ENCODE results near the gene HYAL4. TPM values are rescaled to one million over a fixed set of nuclear protein-coding genes. Genes with fewer than 3 reads are reported as not detected.

HYAL4 gene, protein sequence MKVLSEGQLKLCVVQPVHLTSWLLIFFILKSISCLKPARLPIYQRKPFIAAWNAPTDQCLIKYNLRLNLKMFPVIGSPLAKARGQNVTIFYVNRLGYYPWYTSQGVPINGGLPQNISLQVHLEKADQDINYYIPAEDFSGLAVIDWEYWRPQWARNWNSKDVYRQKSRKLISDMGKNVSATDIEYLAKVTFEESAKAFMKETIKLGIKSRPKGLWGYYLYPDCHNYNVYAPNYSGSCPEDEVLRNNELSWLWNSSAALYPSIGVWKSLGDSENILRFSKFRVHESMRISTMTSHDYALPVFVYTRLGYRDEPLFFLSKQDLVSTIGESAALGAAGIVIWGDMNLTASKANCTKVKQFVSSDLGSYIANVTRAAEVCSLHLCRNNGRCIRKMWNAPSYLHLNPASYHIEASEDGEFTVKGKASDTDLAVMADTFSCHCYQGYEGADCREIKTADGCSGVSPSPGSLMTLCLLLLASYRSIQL
- 0.64 TPM in 1 of 2 replicates, not detected in the other for polyA plus RNA-seq
- polyA minus RNA-seq, result not detected in 2 replicates

DNA sequence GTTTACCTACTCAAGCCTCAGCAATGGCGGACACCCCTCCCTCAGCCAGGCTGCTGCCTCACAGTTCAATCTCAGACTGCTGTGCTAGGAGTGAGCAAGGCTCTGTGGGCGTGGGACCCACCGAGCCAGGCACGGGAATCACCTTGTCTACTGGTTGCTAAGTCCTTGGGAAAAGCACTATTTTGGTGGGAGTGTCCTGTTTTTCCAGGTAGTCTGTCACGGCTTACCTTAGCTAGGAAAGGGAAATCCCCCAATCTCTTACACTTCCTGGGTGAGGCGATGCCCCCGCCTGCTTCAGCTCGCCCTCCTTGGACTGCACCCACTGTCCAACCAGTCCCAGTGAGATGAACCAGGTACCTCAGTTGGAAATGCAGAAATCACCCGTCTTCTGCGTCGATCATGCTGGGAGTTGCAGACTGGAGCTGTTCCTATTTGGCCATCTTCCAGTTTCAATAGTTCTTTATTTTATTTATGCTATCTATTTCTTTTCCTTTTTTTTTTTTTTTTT, at the start of gene HYAL4:
Gene HYAL4, plus strand, starts transcription at position 458 of the 508 bp plus-strand sequence. CDS start 23,105 bp downstream, outside the sequence.
- Histone ChIP-seq H3K79me2 (replicated peaks; ENCODE audit: insufficient read depth, low read length) (no peaks in the 10 kb centered on the region), H4K20me1 (ENCODE audit: insufficient read depth) (no peaks in the 10 kb centered on the region), H3K9me3 (ENCODE audit: low read length) (no peaks in the 10 kb centered on the region), H3F3A (ENCODE audit: insufficient read depth, low read length, poor library complexity, severe bottlenecking) (no peaks in the 10 kb centered on the region), H3K4me2 (ENCODE audit: low read length) (no peak within 1 kb of the TSS), H3K4me3 (ENCODE audit: low read length) (no peak within 1 kb of the TSS), H3K36me3 (ENCODE audit: insufficient read depth, low read length) (no peaks in the 10 kb centered on the region), H3K9me2 (ENCODE audit: insufficient read depth, low read length) (no peaks in the 10 kb centered on the region), H3K27ac (ENCODE audit: low read length) (no peak within 1 kb of the TSS), H3K9ac (ENCODE audit: low read length) (no peak within 1 kb of the TSS), H3K27me3 (ENCODE audit: insufficient read depth, low read depth, low read length) (no peaks in the 10 kb centered on the region), H2AFZ (ENCODE audit: low read depth, low read length) (no peak within 1 kb of the TSS)
- TF ChIP-seq EZH2 (IDR thresholded peaks at IDR 0.05; ENCODE audit: borderline replicate concordance, insufficient read depth, low read length, poor library complexity, severe bottlenecking) (no peak), EP300 (conservative IDR thresholded peaks at IDR 0.05; ENCODE audit: poor library complexity, severe bottlenecking) (no peak), MXI1 (conservative IDR thresholded peaks at IDR 0.05; ENCODE audit: poor library complexity, severe bottlenecking) (no peak), POLR2AphosphoS5 (IDR thresholded peaks at IDR 0.05) (no peak)
- TF ChIP-seq, protein P1, sequence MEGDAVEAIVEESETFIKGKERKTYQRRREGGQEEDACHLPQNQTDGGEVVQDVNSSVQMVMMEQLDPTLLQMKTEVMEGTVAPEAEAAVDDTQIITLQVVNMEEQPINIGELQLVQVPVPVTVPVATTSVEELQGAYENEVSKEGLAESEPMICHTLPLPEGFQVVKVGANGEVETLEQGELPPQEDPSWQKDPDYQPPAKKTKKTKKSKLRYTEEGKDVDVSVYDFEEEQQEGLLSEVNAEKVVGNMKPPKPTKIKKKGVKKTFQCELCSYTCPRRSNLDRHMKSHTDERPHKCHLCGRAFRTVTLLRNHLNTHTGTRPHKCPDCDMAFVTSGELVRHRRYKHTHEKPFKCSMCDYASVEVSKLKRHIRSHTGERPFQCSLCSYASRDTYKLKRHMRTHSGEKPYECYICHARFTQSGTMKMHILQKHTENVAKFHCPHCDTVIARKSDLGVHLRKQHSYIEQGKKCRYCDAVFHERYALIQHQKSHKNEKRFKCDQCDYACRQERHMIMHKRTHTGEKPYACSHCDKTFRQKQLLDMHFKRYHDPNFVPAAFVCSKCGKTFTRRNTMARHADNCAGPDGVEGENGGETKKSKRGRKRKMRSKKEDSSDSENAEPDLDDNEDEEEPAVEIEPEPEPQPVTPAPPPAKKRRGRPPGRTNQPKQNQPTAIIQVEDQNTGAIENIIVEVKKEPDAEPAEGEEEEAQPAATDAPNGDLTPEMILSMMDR (IDR thresholded peaks at IDR 0.05; ENCODE audit: poor library complexity, severe bottlenecking), result no peak

DNA sequence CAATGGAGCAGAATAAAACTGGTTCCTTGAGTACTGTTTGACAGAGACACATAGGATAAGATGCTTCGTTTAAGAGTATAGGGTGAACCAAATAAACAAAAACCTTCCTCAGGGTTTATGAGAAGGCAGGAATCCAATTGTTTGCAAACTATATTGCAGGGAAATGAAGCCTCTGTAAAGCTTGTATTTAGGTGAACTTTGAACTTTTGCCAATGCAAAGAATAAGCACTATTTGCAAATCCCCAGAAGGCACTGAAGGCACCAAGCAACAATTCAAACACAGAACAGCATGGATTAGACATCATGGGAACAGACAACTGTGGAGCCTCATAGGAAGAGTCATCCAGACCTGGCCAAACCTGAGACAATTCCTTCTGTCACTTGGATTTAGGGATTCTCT, 49.1 kb upstream of the HYAL4 start:
- Histone ChIP-seq H2AFZ (ENCODE audit: low read depth, low read length) (no peak overlapping the region), H3K79me2 (replicated peaks; ENCODE audit: insufficient read depth, low read length) (no peaks in the 10 kb centered on the region), H4K20me1 (ENCODE audit: insufficient read depth) (no peaks in the 10 kb centered on the region), H3K9me3 (ENCODE audit: low read length) (no peaks in the 10 kb centered on the region), H3K4me3 (ENCODE audit: low read length) (no peak overlapping the region), H3K9me2 (ENCODE audit: insufficient read depth, low read length) (no peaks in the 10 kb centered on the region), H3K27me3 (ENCODE audit: insufficient read depth, low read depth, low read length) (no peaks in the 10 kb centered on the region), H3F3A (ENCODE audit: insufficient read depth, low read length, poor library complexity, severe bottlenecking) (no peaks in the 10 kb centered on the region), H3K36me3 (ENCODE audit: insufficient read depth, low read length) (no peaks in the 10 kb centered on the region), H3K9ac (ENCODE audit: low read length) (no peak overlapping the region), H3K27ac (ENCODE audit: low read length) (no peak overlapping the region), H3K4me2 (ENCODE audit: low read length) (no peak overlapping the region)
- TF ChIP-seq, protein P1 (IDR thresholded peaks at IDR 0.05; ENCODE audit: poor library complexity, severe bottlenecking), result no peak
- TF ChIP-seq POLR2AphosphoS5 (IDR thresholded peaks at IDR 0.05) (no peak), EZH2 (IDR thresholded peaks at IDR 0.05; ENCODE audit: borderline replicate concordance, insufficient read depth, low read length, poor library complexity, severe bottlenecking) (no peak), TAF1 (IDR thresholded peaks at IDR 0.05; ENCODE audit: low read depth) (no peak)

DNA sequence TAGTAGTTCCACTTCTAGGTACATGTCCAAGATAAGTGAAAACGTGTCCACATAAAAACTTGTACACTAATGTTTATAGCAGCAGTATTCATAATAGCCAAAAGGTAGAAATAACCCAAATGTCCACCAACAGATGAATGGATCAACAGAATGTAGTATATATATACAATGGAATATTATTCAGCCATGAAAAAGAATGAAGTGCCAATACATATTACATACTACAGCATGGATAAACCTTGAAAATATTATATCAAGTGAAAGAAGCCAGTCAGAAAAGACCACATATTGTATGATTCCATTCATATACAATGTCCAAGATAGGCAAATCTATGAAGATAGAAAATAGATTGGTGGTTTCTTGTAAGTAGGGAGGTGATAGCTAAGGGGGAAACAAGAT, 48.4 kb upstream of the HYAL4 start:
- Histone ChIP-seq H3K9ac (ENCODE audit: low read length) (no peak overlapping the region), H3F3A (ENCODE audit: insufficient read depth, low read length, poor library complexity, severe bottlenecking) (no peaks in the 10 kb centered on the region), H3K36me3 (ENCODE audit: insufficient read depth, low read length) (no peaks in the 10 kb centered on the region), H3K9me3 (ENCODE audit: low read length) (no peaks in the 10 kb centered on the region), H3K9me2 (ENCODE audit: insufficient read depth, low read length) (no peaks in the 10 kb centered on the region), H2AFZ (ENCODE audit: low read depth, low read length) (no peak overlapping the region), H3K4me2 (ENCODE audit: low read length) (no peak overlapping the region), H3K79me2 (replicated peaks; ENCODE audit: insufficient read depth, low read length) (no peaks in the 10 kb centered on the region), H3K27ac (ENCODE audit: low read length) (no peak overlapping the region), H4K20me1 (ENCODE audit: insufficient read depth) (no peaks in the 10 kb centered on the region), H3K27me3 (ENCODE audit: insufficient read depth, low read depth, low read length) (no peaks in the 10 kb centered on the region), H3K4me3 (ENCODE audit: low read length) (no peak overlapping the region)
- TF ChIP-seq, protein P1 (IDR thresholded peaks at IDR 0.05; ENCODE audit: poor library complexity, severe bottlenecking), result no peak
- TF ChIP-seq, protein P2, sequence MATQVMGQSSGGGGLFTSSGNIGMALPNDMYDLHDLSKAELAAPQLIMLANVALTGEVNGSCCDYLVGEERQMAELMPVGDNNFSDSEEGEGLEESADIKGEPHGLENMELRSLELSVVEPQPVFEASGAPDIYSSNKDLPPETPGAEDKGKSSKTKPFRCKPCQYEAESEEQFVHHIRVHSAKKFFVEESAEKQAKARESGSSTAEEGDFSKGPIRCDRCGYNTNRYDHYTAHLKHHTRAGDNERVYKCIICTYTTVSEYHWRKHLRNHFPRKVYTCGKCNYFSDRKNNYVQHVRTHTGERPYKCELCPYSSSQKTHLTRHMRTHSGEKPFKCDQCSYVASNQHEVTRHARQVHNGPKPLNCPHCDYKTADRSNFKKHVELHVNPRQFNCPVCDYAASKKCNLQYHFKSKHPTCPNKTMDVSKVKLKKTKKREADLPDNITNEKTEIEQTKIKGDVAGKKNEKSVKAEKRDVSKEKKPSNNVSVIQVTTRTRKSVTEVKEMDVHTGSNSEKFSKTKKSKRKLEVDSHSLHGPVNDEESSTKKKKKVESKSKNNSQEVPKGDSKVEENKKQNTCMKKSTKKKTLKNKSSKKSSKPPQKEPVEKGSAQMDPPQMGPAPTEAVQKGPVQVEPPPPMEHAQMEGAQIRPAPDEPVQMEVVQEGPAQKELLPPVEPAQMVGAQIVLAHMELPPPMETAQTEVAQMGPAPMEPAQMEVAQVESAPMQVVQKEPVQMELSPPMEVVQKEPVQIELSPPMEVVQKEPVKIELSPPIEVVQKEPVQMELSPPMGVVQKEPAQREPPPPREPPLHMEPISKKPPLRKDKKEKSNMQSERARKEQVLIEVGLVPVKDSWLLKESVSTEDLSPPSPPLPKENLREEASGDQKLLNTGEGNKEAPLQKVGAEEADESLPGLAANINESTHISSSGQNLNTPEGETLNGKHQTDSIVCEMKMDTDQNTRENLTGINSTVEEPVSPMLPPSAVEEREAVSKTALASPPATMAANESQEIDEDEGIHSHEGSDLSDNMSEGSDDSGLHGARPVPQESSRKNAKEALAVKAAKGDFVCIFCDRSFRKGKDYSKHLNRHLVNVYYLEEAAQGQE (IDR thresholded peaks at IDR 0.05; ENCODE audit: borderline replicate concordance), result no peak
- TF ChIP-seq MXI1 (conservative IDR thresholded peaks at IDR 0.05; ENCODE audit: poor library complexity, severe bottlenecking), result no peak
- TF ChIP-seq TAF1 (IDR thresholded peaks at IDR 0.05; ENCODE audit: low read depth), result no peak
- no peak for TF ChIP-seq EP300 (conservative IDR thresholded peaks at IDR 0.05; ENCODE audit: poor library complexity, severe bottlenecking)
- no peak for TF ChIP-seq EZH2 (IDR thresholded peaks at IDR 0.05; ENCODE audit: borderline replicate concordance, insufficient read depth, low read length, poor library complexity, severe bottlenecking)
- TF ChIP-seq SMC3 (conservative IDR thresholded peaks at IDR 0.05; ENCODE audit: poor library complexity), result no peak
- no peak for TF ChIP-seq POLR2AphosphoS5 (IDR thresholded peaks at IDR 0.05)
- no peak for TF ChIP-seq RAD21 (conservative IDR thresholded peaks at IDR 0.05)
